Activated gamma-delta T cell (primary cell): ENCODE results near the gene ACMSD.

Experiments
- DNase-seq: peaks from one replicate; lab custom pipeline; 2025; lab: John Stamatoyannopoulos, UW

Gene ACMSD

GRCh38 chr2:134949981-134950708 is 111.7 kb downstream of the ACMSD start:
- DNase-seq, result no peak

DNA sequence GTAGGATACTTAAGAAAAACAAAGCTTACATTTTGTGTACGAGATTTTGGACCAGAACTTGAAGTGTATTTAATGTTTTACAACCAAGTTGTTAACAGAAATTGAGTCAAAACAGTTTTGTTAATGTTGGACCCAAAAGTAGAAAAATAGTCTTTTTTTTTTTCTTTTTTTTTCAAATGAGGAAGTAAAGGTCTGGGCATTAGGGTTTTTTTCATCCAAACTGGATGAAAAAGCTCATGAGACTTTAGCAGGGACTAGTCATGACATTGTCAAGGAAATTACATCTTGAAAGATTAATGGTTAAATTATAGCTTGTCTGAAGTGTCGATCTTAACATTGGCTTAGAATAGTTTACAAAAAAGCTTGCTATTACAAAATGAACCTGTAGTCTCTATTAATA is 112.5 kb downstream of the ACMSD start:
- no peak for DNase-seq
